Activated CD8-positive, alpha-beta T cell treated with anti-CD3 and anti-CD28 coated beads, Interleukin-2, amount 10 ng/mL, durations not matched to agents 7 days and 5 days (primary cell): ENCODE measurements around the gene GAS2L2. TPM values are rescaled to one million over a fixed set of nuclear protein-coding genes. Genes with fewer than 3 reads are reported as not detected.

ENCODE experiments used
- ATAC-seq: fragments of 150-1000 bp; cut with Tn5 transposase; one replicate; pipeline ENCODE4 v1.10.0; 2021; ENCODE audit warnings: moderate library complexity
- CTCF ChIA-PET: fragments of 350-600 bp; sonication (Branson Sonifier 250); formaldehyde crosslinking; loops from one replicate; lab custom pipeline; 2021; ENCODE audit warnings: antibody characterized with exemption; lab: Charles Lee
- POLR2A ChIA-PET: fragments of 350-600 bp; sonication (Branson Sonifier 250); formaldehyde crosslinking; loops from one replicate; lab custom pipeline; 2021; ENCODE audit warnings: antibody characterized with exemption; lab: Charles Lee
- DNase-seq: peaks from one replicate; pipeline ENCODE4 v3.0.0-alpha.2; 2020
- H3K27ac Mint-ChIP-seq: one replicate; pipeline ENCODE4 v1.8.0; 2021; ENCODE audit warnings: mild to moderate bottlenecking, mixed read lengths
- H3K27me3 Mint-ChIP-seq: one replicate; pipeline ENCODE4 v1.8.0; 2021; ENCODE audit warnings: low read depth, mixed read lengths
- H3K36me3 Mint-ChIP-seq: one replicate; pipeline ENCODE4 v1.8.0; 2021; ENCODE audit warnings: low read depth, mixed read lengths
- H3K4me1 Mint-ChIP-seq: one replicate; pipeline ENCODE4 v1.8.0; 2021; ENCODE audit warnings: low read depth, mixed read lengths
- H3K4me3 Mint-ChIP-seq: one replicate; pipeline ENCODE4 v1.8.0; 2021; ENCODE audit warnings: mild to moderate bottlenecking, mixed read lengths
- H3K9me3 Mint-ChIP-seq: one replicate; pipeline ENCODE4 v1.8.0; 2022; ENCODE audit warnings: mixed read lengths; ENCODE audit not compliant: insufficient read depth
- total RNA-seq, 2 experiments: library from RNA; stranded (reverse); gene quantifications; one replicate each; pipeline ENCODE4 v1.2.3, GENCODE V29; 2021

Gene GAS2L2
- total RNA-seq, 2 experiments from 2014 or later = not detected

- Mint-ChIP-seq H3K36me3 (peaks cover 46% of the 10 kb centered on the region), H3K9me3 (no peaks in the 10 kb centered on the region), H3K4me1 (peaks cover 5% of the 10 kb centered on the region), H3K27me3 (peaks cover 4% of the 10 kb centered on the region), H3K27ac (no peak overlapping the region), H3K4me3 (no peak overlapping the region)
- DNase-seq (no peak), ATAC-seq (no peak)
- POLR2A ChIA-PET = no interaction called here
- CTCF ChIA-PET = interaction anchor here (1.0 kb wide), 1 partner anchor 112 kb away, joined by 3 read pairs; no protein-coding TSS in a partner anchor
Measured at GRCh38 chr17:35725802-35726126, 27.3 kb downstream of the GAS2L2 start.

GRCh38 chr17:35725058-35725457 lies 28.0 kb downstream of the GAS2L2 start:
- H3K27ac Mint-ChIP-seq = no peak overlapping the region
- ATAC-seq (no peak), DNase-seq (no peak)
- no peak overlapping the region for H3K4me3 Mint-ChIP-seq
- no peaks in the 10 kb centered on the region for H3K27me3 Mint-ChIP-seq
- no peaks in the 10 kb centered on the region for H3K4me1 Mint-ChIP-seq
- ChIA-PET POLR2A (no interaction called here), CTCF (no interaction called here)
- no peaks in the 10 kb centered on the region for H3K9me3 Mint-ChIP-seq
- H3K36me3 Mint-ChIP-seq = peaks cover 45% of the 10 kb centered on the region

GRCh38 chr17:35723735-35724134 lies 29.3 kb downstream of the GAS2L2 start:
- H3K27ac Mint-ChIP-seq = no peak overlapping the region
- DNase-seq (no peak), ATAC-seq (no peak)
- H3K36me3 Mint-ChIP-seq = peaks cover 51% of the 10 kb centered on the region
- H3K4me1 Mint-ChIP-seq = no peaks in the 10 kb centered on the region
- no peaks in the 10 kb centered on the region for H3K27me3 Mint-ChIP-seq
- H3K9me3 Mint-ChIP-seq = no peaks in the 10 kb centered on the region
- POLR2A ChIA-PET = no interaction called here
- CTCF ChIA-PET = interaction anchor here (1.3 to 2.3 kb wide), 2 partner anchors 25 to 40 kb away, joined by 4 to 9 read pairs; no protein-coding TSS in a partner anchor
- H3K4me3 Mint-ChIP-seq = no peak overlapping the region

GRCh38 chr17:35717475-35717874 lies 35.6 kb downstream of the GAS2L2 start:
- ATAC-seq (no peak), DNase-seq (no peak)
- H3K27ac Mint-ChIP-seq = no peak overlapping the region
- ChIA-PET POLR2A (interaction anchor here (0.8 kb wide), 1 partner anchor 93 kb away, joined by 3 read pairs; no protein-coding TSS in a partner anchor), CTCF (interaction anchor here (1.3 to 3.8 kb wide), 4 partner anchors 9 to 104 kb away, joined by 3 to 16 read pairs (median 6); no protein-coding TSS in a partner anchor)
- H3K9me3 Mint-ChIP-seq = no peaks in the 10 kb centered on the region
- H3K4me1 Mint-ChIP-seq = no peaks in the 10 kb centered on the region
- peaks cover 26% of the 10 kb centered on the region for H3K36me3 Mint-ChIP-seq
- H3K4me3 Mint-ChIP-seq = no peak overlapping the region
- no peaks in the 10 kb centered on the region for H3K27me3 Mint-ChIP-seq

GRCh38 chr17:35716897-35717465 lies 36.1 kb downstream of the GAS2L2 start:
- POLR2A ChIA-PET = no interaction called here
- H3K36me3 Mint-ChIP-seq = peaks cover 26% of the 10 kb centered on the region
- H3K9me3 Mint-ChIP-seq = no peaks in the 10 kb centered on the region

GRCh38 chr17:35716173-35716572 lies 36.9 kb downstream of the GAS2L2 start:
- no peak overlapping the region for H3K4me3 Mint-ChIP-seq
- H3K27me3 Mint-ChIP-seq = no peaks in the 10 kb centered on the region
- peaks cover 25% of the 10 kb centered on the region for H3K36me3 Mint-ChIP-seq
- DNase-seq (no peak), ATAC-seq (no peak)
- H3K4me1 Mint-ChIP-seq = no peaks in the 10 kb centered on the region
- H3K27ac Mint-ChIP-seq = no peak overlapping the region
- CTCF ChIA-PET = interaction anchor here (3.8 kb wide), 1 partner anchor 48 kb away, joined by 16 read pairs; no protein-coding TSS in a partner anchor
- H3K9me3 Mint-ChIP-seq = no peaks in the 10 kb centered on the region
- POLR2A ChIA-PET = no interaction called here

More at GRCh38 chr17:35716897-35717465, 36.1 kb downstream of the GAS2L2 start:
- H3K4me3 Mint-ChIP-seq = no peak overlapping the region
- CTCF ChIA-PET = interaction anchor here (1.3 to 3.8 kb wide), 4 partner anchors 9 to 103 kb away, joined by 3 to 16 read pairs (median 6); no protein-coding TSS in a partner anchor
- no peaks in the 10 kb centered on the region for H3K27me3 Mint-ChIP-seq
- H3K27ac Mint-ChIP-seq = no peak overlapping the region
- H3K4me1 Mint-ChIP-seq = no peaks in the 10 kb centered on the region
- DNase-seq (no peak), ATAC-seq (no peak)

GRCh38 chr17:35715416-35715815 lies 37.6 kb downstream of the GAS2L2 start:
- ATAC-seq (no peak), DNase-seq (no peak)
- CTCF ChIA-PET = interaction anchor here (0.8 kb wide), 1 partner anchor 48 kb away, joined by 4 read pairs; no protein-coding TSS in a partner anchor
- H3K27me3 Mint-ChIP-seq = no peaks in the 10 kb centered on the region
- H3K36me3 Mint-ChIP-seq = peaks cover 26% of the 10 kb centered on the region
- H3K4me1 Mint-ChIP-seq = no peaks in the 10 kb centered on the region
- POLR2A ChIA-PET = no interaction called here
- H3K27ac Mint-ChIP-seq = no peak overlapping the region
- no peak overlapping the region for H3K4me3 Mint-ChIP-seq
- no peaks in the 10 kb centered on the region for H3K9me3 Mint-ChIP-seq

- ChIA-PET CTCF (no interaction called here), POLR2A (no interaction called here)
- Mint-ChIP-seq H3K9me3 (no peaks in the 10 kb centered on the region), H3K27ac (no peak overlapping the region), H3K36me3 (peaks cover 28% of the 10 kb centered on the region), H3K4me3 (no peak overlapping the region), H3K4me1 (no peaks in the 10 kb centered on the region), H3K27me3 (no peaks in the 10 kb centered on the region)
- DNase-seq (no peak), ATAC-seq (no peak)
Measured at GRCh38 chr17:35714988-35715387, 38.1 kb downstream of the GAS2L2 start.

GRCh38 chr17:35713069-35713728 lies 39.8 kb downstream of the GAS2L2 start:
- Mint-ChIP-seq H3K36me3 (peaks cover 25% of the 10 kb centered on the region), H3K4me3 (no peak overlapping the region), H3K4me1 (peaks cover 7% of the 10 kb centered on the region), H3K27ac (no peak overlapping the region), H3K9me3 (no peaks in the 10 kb centered on the region), H3K27me3 (no peaks in the 10 kb centered on the region)
- POLR2A ChIA-PET = no interaction called here
- CTCF ChIA-PET = interaction anchor here (1.1 to 1.3 kb wide), 3 partner anchors 8 to 100 kb away, joined by 3 to 8 read pairs (median 4); no protein-coding TSS in a partner anchor
- no peak for ATAC-seq
- no peak for DNase-seq

GRCh38 chr17:35710950-35711349 lies 42.1 kb downstream of the GAS2L2 start:
- H3K27ac Mint-ChIP-seq = no peak overlapping the region
- no peaks in the 10 kb centered on the region for H3K9me3 Mint-ChIP-seq
- CTCF ChIA-PET = interaction anchor here (0.9 to 1.9 kb wide), 2 partner anchors 36 to 53 kb away, joined by 3 to 6 read pairs; no protein-coding TSS in a partner anchor

GRCh38 chr17:35709874-35710273 lies 43.2 kb downstream of the GAS2L2 start:
- H3K36me3 Mint-ChIP-seq = peaks cover 18% of the 10 kb centered on the region
- CTCF ChIA-PET = interaction anchor here (1.1 to 1.6 kb wide), 3 partner anchors 54 to 260 kb away, joined by 3 to 6 read pairs (median 5); no protein-coding TSS in a partner anchor
- DNase-seq (no peak), ATAC-seq (no peak)
- no peak overlapping the region for H3K4me3 Mint-ChIP-seq
- H3K27ac Mint-ChIP-seq = no peak overlapping the region
- H3K27me3 Mint-ChIP-seq = no peaks in the 10 kb centered on the region
- POLR2A ChIA-PET = no interaction called here
- H3K4me1 Mint-ChIP-seq = peaks cover 9% of the 10 kb centered on the region
- no peaks in the 10 kb centered on the region for H3K9me3 Mint-ChIP-seq

More at GRCh38 chr17:35710950-35711349, 42.1 kb downstream of the GAS2L2 start:
- peaks cover 7% of the 10 kb centered on the region for H3K4me1 Mint-ChIP-seq
- no peak for DNase-seq
- H3K36me3 Mint-ChIP-seq = peaks cover 18% of the 10 kb centered on the region
- H3K4me3 Mint-ChIP-seq = no peak overlapping the region
- H3K27me3 Mint-ChIP-seq = no peaks in the 10 kb centered on the region
- no peak for ATAC-seq
- POLR2A ChIA-PET = no interaction called here

GRCh38 chr17:35708951-35709350 lies 44.1 kb downstream of the GAS2L2 start:
- no peak overlapping the region for H3K4me3 Mint-ChIP-seq
- no peak for DNase-seq
- ChIA-PET CTCF (interaction anchor here (1.2 to 1.6 kb wide), 3 partner anchors 39 to 95 kb away, joined by 3 to 6 read pairs (median 5); no protein-coding TSS in a partner anchor), POLR2A (no interaction called here)
- no peak for ATAC-seq
- H3K27me3 Mint-ChIP-seq = no peaks in the 10 kb centered on the region
- peaks cover 9% of the 10 kb centered on the region for H3K4me1 Mint-ChIP-seq
- H3K9me3 Mint-ChIP-seq = no peaks in the 10 kb centered on the region
- H3K36me3 Mint-ChIP-seq = peaks cover 18% of the 10 kb centered on the region
- H3K27ac Mint-ChIP-seq = no peak overlapping the region
